Thyroid gland (tissue), 4 donors: ENCODE data around the gene JMY. TPM values are rescaled to one million over a fixed set of nuclear protein-coding genes. Genes with fewer than 3 reads are reported as not detected.
"Not testable (repeated sequence)": the region's sequence is repeated elsewhere in the genome, so short reads cannot be mapped to it uniquely, and the experiment has no call there.

Experiments used
- DNase-seq, 2 donors: peaks; one replicate each; pipeline ENCODE4 v3.0.0-alpha.2; 2019
- H3K27ac ChIP-seq, 3 donors: fragments of 200-600 bp; sonication (generic); 1 replicate in 2 of 3; 2 replicates in 1 of 3; pipeline ENCODE4 v1.5.1; 2016 to 2019; ENCODE audit warnings: mild to moderate bottlenecking in 1 of 3, moderate library complexity in 1 of 3
- H3K27me3 ChIP-seq: fragments of 200-600 bp; sonication (generic); one replicate; pipeline ENCODE4 v1.5.1; 2019
- H3K36me3 ChIP-seq, 2 donors: fragments of 200-600 bp; sonication (generic); one replicate each; pipeline ENCODE4 v1.5.1; 2016 to 2019
- H3K4me1 ChIP-seq, 2 donors: fragments of 200-600 bp; sonication (generic); one replicate each; pipeline ENCODE4 v1.5.1; 2017 to 2019
- H3K4me3 ChIP-seq, 3 donors: fragments of 200-600 bp; sonication (generic); replicated peaks in 1 of 3; 1 replicate in 2 of 3; 2 replicates in 1 of 3; pipeline ENCODE4 v1.5.1; 2016; ENCODE audit warnings: mild to moderate bottlenecking in 1 of 3
- H3K9me3 ChIP-seq: fragments of 200-600 bp; sonication (generic); one replicate; pipeline ENCODE4 v1.5.1; 2017
- CTCF ChIP-seq, 6 experiments: fragments of 200-600 bp in 3 of 6; fragments of 450-650 bp in 3 of 6; sonication (generic) in 3 of 6; IDR thresholded peaks; one replicate each; pipeline ENCODE4 v1.5.1; 2016 to 2019; ENCODE audit warnings: antibody characterized with exemption in 6 of 6, mild to moderate bottlenecking in 2 of 6, inconsistent platforms in 1 of 6, moderate library complexity in 1 of 6
- POLR2A ChIP-seq, 2 donors: fragments of 450-650 bp; IDR thresholded peaks; one replicate each; pipeline ENCODE4 v1.6.1; 2017; ENCODE audit warnings: antibody characterized with exemption in 2 of 2, mild to moderate bottlenecking in 2 of 2, moderate library complexity in 1 of 2
- WGBS, 2 donors: methylation state at CpG; one replicate each; pipeline ENCODE4 v1.1.5; 2017; 5-methylcytosine and 5-hydroxymethylcytosine counted together
- intact Hi-C: fragments of 100-400 bp; cut with DNase I; formaldehyde crosslinking; loops from one replicate; pipeline ENCODE4 v1.15.1; 2023
- total RNA-seq, 4 donors: library from RNA; depleted of rRNA; stranded (reverse); fragments of >200 nt; gene quantifications; one replicate each; pipeline ENCODE4 v1.2.3, GENCODE V29; 2016

The JMY gene
- total RNA-seq, 4 donors from 2014 or later = 29.7 to 48.5 (median 30.9) TPM

GRCh38 chr5:79241535-79241979 is 5.6 kb downstream of the JMY start:
- Histone ChIP-seq H3K4me1 (peaks cover 20 to 33% of the 10 kb centered on the region in 2 donors), H3K36me3 (no peaks in the 10 kb centered on the region), H3K4me3 (no peak overlapping the region), H3K27ac (no peak overlapping the region), H3K9me3 (no peaks in the 10 kb centered on the region), H3K27me3 (no peaks in the 10 kb centered on the region)
- DNase-seq = no peak
- WGBS, 2 donors = 88 to 90% methylated on average over 4 of the region's 4 CpGs
- intact Hi-C loops = no loop called here
- TF ChIP-seq POLR2A (IDR thresholded peaks at IDR 0.05) (no peak), CTCF (IDR thresholded peaks at IDR 0.05) (no peak)

DNA sequence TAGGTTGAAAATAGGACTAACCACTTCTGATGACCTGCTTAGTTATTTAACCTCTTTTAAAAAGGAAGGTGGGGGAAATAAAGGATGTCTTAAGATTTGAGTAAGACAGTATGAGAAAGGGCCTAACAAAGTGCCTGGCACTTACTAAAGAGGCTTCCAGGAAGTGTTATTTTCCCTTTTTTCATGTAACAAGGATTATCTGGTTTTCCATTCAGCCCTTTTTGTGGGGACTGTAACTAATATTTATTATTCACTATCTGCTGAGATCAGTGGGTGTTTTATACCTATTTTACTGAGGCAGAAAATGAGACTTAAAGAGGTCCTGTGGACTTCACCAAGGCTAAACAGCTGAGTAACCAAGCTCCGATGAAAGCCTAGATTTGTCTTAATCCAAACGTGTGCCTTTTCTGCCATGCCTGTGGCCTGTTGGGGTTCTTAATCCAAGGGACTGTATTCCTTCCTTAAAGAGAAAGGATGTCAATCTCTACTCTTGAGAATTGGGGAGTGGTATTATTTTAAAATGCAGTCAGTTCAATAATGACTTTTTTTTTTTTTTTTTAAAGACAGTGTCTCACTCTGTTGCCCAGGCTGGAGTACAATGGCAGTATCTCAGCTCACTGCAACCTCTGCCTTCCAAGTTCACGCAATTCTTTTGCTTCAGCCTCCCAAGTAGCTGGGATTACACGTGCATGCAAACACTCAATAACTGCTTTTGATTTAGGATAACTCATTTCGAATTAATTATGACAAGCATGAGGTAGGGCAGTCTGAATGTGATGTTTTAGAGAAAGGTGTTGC is 6.5 kb downstream of the JMY start:
- TF ChIP-seq POLR2A (IDR thresholded peaks at IDR 0.05) = no peak
- no peak for TF ChIP-seq CTCF (IDR thresholded peaks at IDR 0.05)
- 74 to 78% methylated on average over 5 of the region's 5 CpGs for WGBS, 2 donors

DNA sequence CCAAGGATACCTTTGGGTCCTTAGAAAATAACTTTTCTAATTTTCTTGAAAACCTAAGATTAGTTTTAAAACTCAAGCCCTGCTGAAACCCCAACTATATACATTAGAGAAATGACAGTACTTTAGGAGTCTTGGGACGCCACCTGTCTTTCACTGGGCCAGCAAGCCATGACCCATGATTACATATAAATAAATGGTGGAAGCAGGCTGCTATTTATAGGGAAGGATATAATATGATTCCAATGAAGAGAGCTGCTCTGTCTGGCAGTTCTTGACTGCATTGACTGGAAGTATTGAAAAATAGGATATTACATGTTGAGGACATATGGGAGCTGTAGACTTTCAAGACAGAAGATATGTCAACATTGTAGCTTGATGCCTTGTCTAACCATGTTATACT is 7.3 kb downstream of the JMY start:
- 100% methylated on average over 1 of the region's 1 CpG for WGBS, 2 donors
- peaks cover 20 to 33% of the 10 kb centered on the region in 2 donors for H3K4me1 ChIP-seq
- H3K27me3 ChIP-seq = no peaks in the 10 kb centered on the region
- no peaks in the 10 kb centered on the region for H3K36me3 ChIP-seq
- TF ChIP-seq CTCF (IDR thresholded peaks at IDR 0.05) = no peak
- TF ChIP-seq POLR2A (IDR thresholded peaks at IDR 0.05) = no peak
- DNase-seq = no peak
- H3K9me3 ChIP-seq = no peaks in the 10 kb centered on the region
- H3K4me3 ChIP-seq = no peak overlapping the region
- no peak overlapping the region for H3K27ac ChIP-seq
- intact Hi-C loops = no loop called here

More for the DNA sequence above, 6.5 kb downstream of the JMY start:
- H3K4me1 ChIP-seq = peaks cover 20 to 33% of the 10 kb centered on the region in 2 donors
- DNase-seq = no peak
- no peaks in the 10 kb centered on the region for H3K36me3 ChIP-seq
- H3K9me3 ChIP-seq = no peaks in the 10 kb centered on the region
- no peak overlapping the region for H3K4me3 ChIP-seq
- no peak overlapping the region for H3K27ac ChIP-seq
- intact Hi-C loops = no loop called here
- H3K27me3 ChIP-seq = no peaks in the 10 kb centered on the region

- H3K27me3 ChIP-seq, H3K9me3 ChIP-seq, DNase-seq, H3K36me3 ChIP-seq, intact Hi-C loops, H3K27ac ChIP-seq, H3K4me3 ChIP-seq: not testable (repeated sequence)
- H3K4me1 ChIP-seq = peaks cover 17 to 22% of the 10 kb centered on the region in 2 donors
- WGBS, 2 donors = 95% methylated on average over 8 of the region's 8 CpGs
Measured at GRCh38 chr5:79254067-79254466, 18.1 kb downstream of the JMY start.

GRCh38 chr5:79255786-79256557 is 20.0 kb downstream of the JMY start:
- 96 to 100% methylated on average over 3 to 5 of the region's 5 CpGs for WGBS, 2 donors
- Histone ChIP-seq H3K4me1 (peaks cover 21 to 35% of the 10 kb centered on the region in 2 donors), H3K27ac (no peak overlapping the region), H3K27me3 (no peaks in the 10 kb centered on the region), H3K4me3 (no peak overlapping the region), H3K36me3 (no peaks in the 10 kb centered on the region), H3K9me3 (no peaks in the 10 kb centered on the region)
- intact Hi-C loops = no loop called here
- peak in 1 of 2 donors; percentile 42 for DNase-seq
- TF ChIP-seq CTCF (IDR thresholded peaks at IDR 0.05) (peak in 4 of 6 experiments; percentile 32 to 41 (median 36)), POLR2A (IDR thresholded peaks at IDR 0.05) (no peak)
